Left lung (tissue), 10 donors: ENCODE measurements around the gene DHRS4L2. TPM values are rescaled to one million over a fixed set of nuclear protein-coding genes. Genes with fewer than 3 reads are reported as not detected.
A peak's percentile ranks its signal among the peaks of the same experiment; 100 is the strongest.
"Not testable (repeated sequence)": the region's sequence is repeated elsewhere in the genome, so short reads cannot be mapped to it uniquely, and the experiment has no call there.

Source experiments
- ATAC-seq: fragments of 200-7000 bp; cut with Tn5 transposase; one replicate; pipeline ENCODE4 v1.9.1; 2020; ENCODE audit warnings: moderate library complexity
- DNase-seq, 4 donors: peaks; one replicate each; pipeline ENCODE4 v3.0.0-alpha.2; 2013 to 2020
- H3K27ac ChIP-seq, 2 donors: fragments of 200-600 bp; sonication (generic) in 1 of 2; one replicate each; pipeline versions ENCODE4 v1.5.0 to v1.8.0; 2020 to 2021
- H3K27me3 ChIP-seq, 2 donors: fragments of 200-600 bp; sonication (generic) in 1 of 2; one replicate each; pipeline versions ENCODE4 v1.5.0 to v1.8.0; 2020 to 2021
- H3K36me3 ChIP-seq, 2 donors: fragments of 200-600 bp; sonication (generic) in 1 of 2; one replicate each; pipeline versions ENCODE4 v1.5.0 to v1.8.0; 2020 to 2021
- H3K4me1 ChIP-seq, 2 donors: fragments of 200-600 bp; one replicate each; pipeline ENCODE4 v1.8.0; 2021
- H3K4me3 ChIP-seq, 2 donors: fragments of 200-600 bp; sonication (generic) in 1 of 2; one replicate each; pipeline versions ENCODE4 v1.5.0 to v1.8.0; 2020 to 2021; ENCODE audit warnings: mild to moderate bottlenecking in 1 of 2
- H3K9me3 ChIP-seq, 2 donors: fragments of 200-600 bp; sonication (generic) in 1 of 2; one replicate each; pipeline versions ENCODE4 v1.5.0 to v1.8.0; 2020 to 2021
- intact Hi-C, 2 donors: fragments of 100-400 bp; cut with DNase I; formaldehyde crosslinking; loops; one replicate each; pipeline versions ENCODE4 v1.11.2 to v1.14.2; 2022
- polyA plus RNA-seq, 6 donors: library from polyadenylated mRNA; unstranded; fragments of 120-200 nt; gene quantifications; one replicate each; pipeline ENCODE4 v1.2.1, GENCODE V29; 2013; ENCODE audit not compliant: insufficient read length in 6 of 6
- total RNA-seq, 2 donors: library from RNA; stranded (reverse); fragmentation: NEBNext Ultra II Directional; extraction: Animal tissue kit (Norgen Biotek cat#: 25700); gene quantifications; one replicate each; pipeline ENCODE4 v1.2.1, GENCODE V29; 2021
- TF ChIP-seq, protein P1 (sequence below), 2 donors: fragments of 200-600 bp; sonication (generic) in 1 of 2; IDR thresholded peaks; one replicate each; pipeline versions ENCODE4 v1.5.0 to v1.8.0; 2021; ENCODE audit warnings: antibody characterized with exemption in 2 of 2
- donor health status: DM: no; HTN: yes; CAD: no.
- donor health status: DM: no; HTN: no; CAD: no.

Gene DHRS4L2
- total and polyA plus RNA-seq, 8 donors, result 13.8 to 32.8 (median 26.4) TPM

DNA sequence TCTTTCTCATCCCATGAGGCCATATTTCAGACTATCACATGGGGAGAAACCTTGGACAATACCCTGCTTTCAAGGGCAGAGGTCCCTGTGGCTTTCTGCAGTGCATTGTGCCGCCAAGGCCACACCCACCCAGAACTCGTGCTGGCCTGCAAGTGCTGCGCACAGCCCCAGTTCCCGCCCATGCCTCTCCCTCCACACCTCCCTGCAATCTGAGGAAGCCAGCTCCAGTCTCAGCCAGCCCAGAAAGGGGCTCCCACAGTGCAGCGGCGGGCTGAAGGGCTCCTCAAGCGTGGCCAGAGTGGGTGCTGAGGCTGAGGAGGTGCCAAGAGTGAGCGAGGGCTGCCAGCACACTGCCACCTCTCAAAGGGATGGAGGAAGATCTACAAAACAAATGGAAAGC lies 15.6 kb upstream of the DHRS4L2 start:
- intact Hi-C loops, result loop anchor here in 1 of 2 donors (5.0 kb wide), 1 partner anchor 44 kb away; no protein-coding TSS in a partner anchor
- ATAC-seq, H3K4me1 ChIP-seq, H3K27ac ChIP-seq, H3K4me3 ChIP-seq, H3K9me3 ChIP-seq, H3K27me3 ChIP-seq, H3K36me3 ChIP-seq: not testable (repeated sequence)
- DNase-seq, result peak in 1 of 4 donors; percentile 78

DNA sequence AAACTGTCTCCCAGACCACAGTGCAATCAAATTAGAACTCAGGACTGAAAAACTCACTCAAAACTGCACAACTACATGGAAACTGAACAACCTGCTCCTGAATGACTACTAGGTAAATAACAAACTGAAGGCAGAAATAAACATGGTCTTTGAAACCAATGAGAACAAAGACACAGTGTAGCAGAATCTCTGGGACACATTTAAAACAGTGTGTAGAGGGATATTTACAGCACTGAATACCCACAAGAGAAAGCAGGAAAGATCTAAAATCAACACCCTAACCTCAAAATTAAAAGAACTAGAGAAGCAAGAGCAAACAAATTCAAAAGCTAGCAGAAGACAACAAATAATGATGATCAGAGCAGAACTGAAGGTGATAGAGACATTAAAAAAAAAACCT lies 14.7 kb upstream of the DHRS4L2 start:
- H3K27ac ChIP-seq, H3K27me3 ChIP-seq, H3K4me3 ChIP-seq, H3K4me1 ChIP-seq, ATAC-seq, H3K9me3 ChIP-seq, H3K36me3 ChIP-seq, DNase-seq: not testable (repeated sequence)
- intact Hi-C loops, result loop anchor here in 1 of 2 donors (5.0 kb wide), 1 partner anchor 43 kb away; no protein-coding TSS in a partner anchor

DNA sequence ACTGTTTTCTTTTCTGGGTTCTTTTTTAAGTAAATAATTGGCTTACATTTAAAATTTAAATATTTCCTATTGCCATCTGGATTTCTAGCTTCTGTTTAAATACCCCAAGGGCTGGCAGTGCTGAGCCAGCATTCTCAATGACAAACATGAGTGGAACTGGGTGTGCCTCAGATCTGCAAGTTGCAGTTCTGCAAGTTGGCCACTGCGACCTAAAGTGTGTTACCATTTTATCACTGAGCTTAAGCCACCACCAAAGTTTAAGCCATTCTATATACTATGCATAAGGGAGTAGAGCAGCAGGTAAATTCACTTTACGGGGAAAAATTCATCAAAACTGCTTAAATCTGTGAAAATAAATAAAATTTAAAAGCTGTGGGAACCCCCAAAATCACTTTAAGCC lies 11.5 kb upstream of the DHRS4L2 start:
- intact Hi-C loops, H3K4me3 ChIP-seq, H3K36me3 ChIP-seq, H3K4me1 ChIP-seq, DNase-seq, H3K27me3 ChIP-seq, H3K9me3 ChIP-seq, H3K27ac ChIP-seq: not testable (repeated sequence)
- ATAC-seq, result peak; percentile 90
- TF ChIP-seq, protein P1, sequence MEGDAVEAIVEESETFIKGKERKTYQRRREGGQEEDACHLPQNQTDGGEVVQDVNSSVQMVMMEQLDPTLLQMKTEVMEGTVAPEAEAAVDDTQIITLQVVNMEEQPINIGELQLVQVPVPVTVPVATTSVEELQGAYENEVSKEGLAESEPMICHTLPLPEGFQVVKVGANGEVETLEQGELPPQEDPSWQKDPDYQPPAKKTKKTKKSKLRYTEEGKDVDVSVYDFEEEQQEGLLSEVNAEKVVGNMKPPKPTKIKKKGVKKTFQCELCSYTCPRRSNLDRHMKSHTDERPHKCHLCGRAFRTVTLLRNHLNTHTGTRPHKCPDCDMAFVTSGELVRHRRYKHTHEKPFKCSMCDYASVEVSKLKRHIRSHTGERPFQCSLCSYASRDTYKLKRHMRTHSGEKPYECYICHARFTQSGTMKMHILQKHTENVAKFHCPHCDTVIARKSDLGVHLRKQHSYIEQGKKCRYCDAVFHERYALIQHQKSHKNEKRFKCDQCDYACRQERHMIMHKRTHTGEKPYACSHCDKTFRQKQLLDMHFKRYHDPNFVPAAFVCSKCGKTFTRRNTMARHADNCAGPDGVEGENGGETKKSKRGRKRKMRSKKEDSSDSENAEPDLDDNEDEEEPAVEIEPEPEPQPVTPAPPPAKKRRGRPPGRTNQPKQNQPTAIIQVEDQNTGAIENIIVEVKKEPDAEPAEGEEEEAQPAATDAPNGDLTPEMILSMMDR (IDR thresholded peaks at IDR 0.05), result peak; percentile 12 to 42

DNA sequence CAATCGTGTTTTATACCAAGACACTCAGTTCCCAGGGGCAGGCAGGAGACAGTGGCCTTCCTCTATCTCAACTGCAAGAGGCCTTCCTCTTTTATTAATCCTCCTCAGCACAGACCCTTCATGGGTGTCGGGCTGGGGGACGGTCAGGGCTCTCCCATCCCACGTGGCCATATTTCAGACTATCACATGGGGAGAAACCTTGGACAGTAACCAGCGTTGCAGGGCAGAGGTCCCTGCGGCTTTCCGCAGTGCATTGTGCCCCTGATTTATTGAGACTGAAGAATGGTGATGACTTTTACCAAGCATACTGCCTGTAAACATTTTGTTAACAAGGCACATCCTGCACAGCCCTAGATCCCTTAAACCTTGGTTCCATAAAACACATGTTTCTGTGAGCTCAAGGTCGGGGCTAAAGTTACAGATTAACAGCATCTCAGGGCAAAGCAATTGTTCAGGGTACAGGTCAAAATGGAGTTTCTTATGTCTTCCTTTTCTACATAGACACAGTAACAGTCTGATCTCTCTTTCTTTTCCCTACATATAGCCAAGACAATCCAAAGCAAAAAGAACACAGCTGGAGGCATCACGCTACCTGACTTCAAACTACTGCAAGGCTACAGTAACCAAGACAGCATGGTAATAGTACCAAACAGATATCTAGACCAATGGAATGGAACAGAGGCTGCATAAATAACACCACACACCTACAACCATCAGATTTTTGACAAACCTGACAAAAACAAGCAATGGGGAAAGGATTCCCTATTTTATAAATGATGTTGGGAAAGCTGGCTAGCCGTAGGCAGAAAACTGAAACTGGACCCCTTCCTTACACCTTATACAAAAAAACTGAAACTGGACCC lies 6.5 kb upstream of the DHRS4L2 start:
- H3K9me3 ChIP-seq, ATAC-seq, H3K4me1 ChIP-seq, H3K36me3 ChIP-seq, H3K27ac ChIP-seq, H3K27me3 ChIP-seq, H3K4me3 ChIP-seq, DNase-seq, intact Hi-C loops: not testable (repeated sequence)

DNA sequence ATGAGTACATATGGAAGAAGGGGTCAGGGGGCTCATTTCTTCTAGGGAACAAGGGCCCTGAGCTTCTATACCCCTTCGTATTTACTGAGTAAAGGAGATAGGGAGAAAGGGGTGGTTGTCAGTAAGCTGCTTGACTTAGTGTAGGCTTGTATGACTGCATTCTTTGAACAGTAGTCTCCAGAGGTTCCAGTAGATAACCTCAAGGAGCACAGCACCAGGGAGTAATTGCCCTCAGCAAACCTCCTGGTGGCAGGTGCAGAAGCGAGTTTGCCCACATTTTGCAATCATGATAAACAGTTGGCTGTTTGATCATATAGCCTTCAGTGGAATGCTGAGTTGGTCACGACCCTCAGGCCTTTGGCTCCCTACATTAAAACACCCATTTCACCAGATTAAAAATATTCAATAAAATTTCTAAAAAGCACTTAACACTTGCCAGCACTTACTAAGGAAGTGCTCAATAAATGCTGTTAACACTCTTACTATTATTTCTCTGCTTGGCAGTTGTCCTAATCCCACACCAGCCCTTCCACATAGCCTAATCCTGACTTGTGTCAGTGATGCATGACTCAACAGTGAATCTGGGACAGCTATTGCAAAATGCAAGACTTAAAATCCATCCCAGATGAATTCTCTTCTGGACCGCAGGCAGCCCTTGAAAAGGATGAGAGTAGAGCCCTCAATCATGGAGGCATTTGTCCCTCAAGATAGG lies 3.7 kb upstream of the DHRS4L2 start:
- Histone ChIP-seq H3K4me3 (no peak overlapping the region), H3K27ac (peak overlapping the region in 1 of 2 donors; percentile 7), H3K27me3 (no peaks in the 10 kb centered on the region), H3K9me3 (no peaks in the 10 kb centered on the region), H3K4me1 (peaks cover 13 to 20% of the 10 kb centered on the region in 2 donors), H3K36me3 (no peaks in the 10 kb centered on the region)
- DNase-seq, result no peak
- ATAC-seq, result no peak
- TF ChIP-seq, protein P1 (IDR thresholded peaks at IDR 0.05), result no peak
- intact Hi-C loops, result no loop called here

DNA sequence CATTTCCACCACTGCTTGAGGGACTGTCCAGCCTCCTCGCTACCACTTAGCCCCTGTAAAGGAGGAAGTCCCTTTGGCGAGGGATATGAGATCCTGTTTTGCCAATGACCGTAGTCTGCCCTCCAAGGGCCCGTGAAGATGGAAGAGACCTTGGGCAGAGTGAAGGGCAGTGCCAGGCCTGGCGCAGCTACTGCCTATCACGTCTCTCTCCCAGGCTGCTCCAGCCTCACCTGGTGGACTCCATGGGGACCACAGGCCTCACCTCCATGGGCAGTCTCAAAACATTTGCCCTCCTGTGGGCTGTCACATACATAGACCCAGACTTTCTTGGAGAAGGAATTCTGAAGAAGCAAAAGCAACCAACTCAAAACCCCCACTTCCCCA lies 514 bp upstream of the DHRS4L2 start:
- peak overlapping the region; percentile 35 to 50 for H3K4me3 ChIP-seq
- intact Hi-C loops, result not testable (repeated sequence)

DNA sequence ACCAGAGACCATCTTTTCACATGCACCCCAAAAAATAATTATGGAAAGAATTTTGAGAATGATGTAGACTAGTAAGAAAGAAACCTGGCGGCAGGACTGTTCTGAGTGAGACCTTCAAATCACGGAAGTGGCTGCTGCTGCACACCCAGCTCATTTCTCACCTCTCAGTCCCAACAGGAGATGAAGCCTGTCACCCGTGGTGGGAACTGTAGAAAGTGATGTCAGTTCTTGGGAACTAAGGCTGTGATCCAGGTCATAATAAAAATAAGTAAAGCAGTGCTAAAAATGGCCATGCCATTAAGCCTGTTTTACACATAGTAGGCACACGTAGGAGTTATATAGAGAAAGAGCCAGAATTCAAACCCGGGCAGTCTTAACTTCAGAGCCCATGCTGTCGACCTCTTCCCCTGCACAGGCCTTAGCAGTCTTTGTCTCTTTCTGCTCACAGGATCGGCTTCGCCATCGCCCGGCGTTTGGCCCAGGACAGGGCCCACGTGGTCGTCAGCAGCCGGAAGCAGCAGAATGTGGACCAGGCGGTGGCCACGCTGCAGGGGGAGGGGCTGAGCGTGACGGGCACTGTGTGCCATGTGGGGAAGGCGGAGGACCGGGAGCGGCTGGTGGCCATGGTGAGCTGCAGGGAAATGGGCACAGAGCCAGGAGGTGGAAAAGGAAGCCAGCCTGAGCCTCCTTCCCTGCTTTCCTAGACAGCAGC lies 1.2 kb downstream of the DHRS4L2 start:
- H3K27me3 ChIP-seq, H3K9me3 ChIP-seq, intact Hi-C loops, H3K36me3 ChIP-seq, ATAC-seq: not testable (repeated sequence)
- peak overlapping the region in 1 of 2 donors; percentile 50 for H3K4me3 ChIP-seq
- H3K4me1 ChIP-seq, result peaks cover 13 to 22% of the 10 kb centered on the region in 2 donors
- H3K27ac ChIP-seq, result peak overlapping the region in 1 of 2 donors; percentile 37
- peak in 1 of 4 donors; percentile 82 for DNase-seq

More for the DNA sequence above, 514 bp upstream of the DHRS4L2 start:
- DNase-seq, H3K9me3 ChIP-seq, H3K27me3 ChIP-seq, H3K36me3 ChIP-seq: not testable (repeated sequence)
- H3K27ac ChIP-seq, result peak overlapping the region; percentile 75
- peak; percentile 21 for ATAC-seq
- H3K4me1 ChIP-seq, result peaks cover 13 to 22% of the 10 kb centered on the region in 2 donors

DNA sequence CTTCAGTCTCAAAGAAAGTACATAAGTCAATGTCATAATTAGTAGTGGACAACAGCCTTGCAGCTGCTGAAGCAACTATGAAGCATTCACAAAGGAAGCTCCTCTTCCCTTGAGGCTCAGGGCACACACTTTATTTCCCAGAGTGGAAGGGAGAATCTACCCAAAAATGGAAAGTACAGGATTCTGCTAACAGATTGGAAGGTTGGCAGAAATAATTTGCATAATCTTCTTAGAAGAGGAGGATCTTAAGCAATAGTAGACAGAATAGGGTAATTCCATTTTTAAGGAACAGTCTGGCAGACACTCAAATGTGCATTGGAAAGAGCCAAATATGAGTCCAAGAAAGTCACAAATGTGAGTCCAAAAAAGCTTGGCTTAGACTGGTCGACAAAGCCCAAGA lies 2.2 kb downstream of the DHRS4L2 start:
- H3K27ac ChIP-seq, ATAC-seq, intact Hi-C loops, H3K27me3 ChIP-seq, DNase-seq, H3K9me3 ChIP-seq, H3K4me3 ChIP-seq, H3K36me3 ChIP-seq: not testable (repeated sequence)
- H3K4me1 ChIP-seq, result peaks cover 7 to 22% of the 10 kb centered on the region in 2 donors

DNA sequence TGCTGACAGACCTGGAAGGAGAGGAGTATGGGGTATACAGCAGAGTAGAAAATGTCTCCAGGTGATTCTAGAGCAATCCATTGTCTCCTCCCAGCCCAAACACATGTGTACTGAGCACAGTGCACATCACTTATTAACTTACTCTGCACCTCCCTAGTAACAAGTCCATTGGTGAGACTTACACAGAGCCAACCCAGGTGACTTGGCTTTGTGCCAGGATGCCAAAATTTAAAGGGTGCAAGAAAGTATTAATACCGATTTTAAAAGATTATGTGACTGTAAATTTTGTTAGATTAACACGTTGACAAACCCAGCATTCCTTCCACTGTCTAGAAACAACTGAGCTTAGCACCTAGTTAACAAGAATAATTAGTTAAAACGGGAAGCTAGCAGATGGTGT lies 4.3 kb downstream of the DHRS4L2 start:
- H3K27me3 ChIP-seq, H3K27ac ChIP-seq, H3K9me3 ChIP-seq, DNase-seq, H3K36me3 ChIP-seq, intact Hi-C loops, ATAC-seq, H3K4me3 ChIP-seq: not testable (repeated sequence)
- H3K4me1 ChIP-seq, result peaks cover 7 to 22% of the 10 kb centered on the region in 2 donors

DNA sequence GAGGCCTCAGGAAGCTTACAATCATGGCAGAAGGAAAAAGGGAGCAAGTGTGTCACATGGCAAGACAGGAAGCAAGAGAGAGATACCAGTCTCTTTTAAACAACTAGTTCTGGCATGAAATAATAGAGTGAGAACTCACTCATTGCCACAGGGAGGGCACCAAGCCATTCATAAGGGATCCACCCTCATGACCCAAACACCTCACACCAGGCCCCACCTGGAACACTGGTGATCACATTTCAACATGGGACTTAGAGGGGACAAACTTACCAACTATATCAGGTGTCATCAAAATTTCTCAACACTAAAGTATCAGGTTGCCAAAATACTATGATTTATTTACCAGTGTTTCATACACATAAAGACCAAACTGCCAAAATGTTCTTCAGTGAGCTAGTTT lies 7.3 kb downstream of the DHRS4L2 start:
- H3K36me3 ChIP-seq, H3K4me1 ChIP-seq, ATAC-seq, H3K9me3 ChIP-seq, DNase-seq, intact Hi-C loops, H3K27ac ChIP-seq, H3K27me3 ChIP-seq, H3K4me3 ChIP-seq: not testable (repeated sequence)
